Stimulated activated CD8-positive, alpha-beta memory T cell treated with anti-CD3 and anti-CD28 coated beads, Interleukin-12 subunit alpha, Interleukin-12 subunit beta, amount 100 ng/mL, for 1 hour (primary cell): ENCODE data around the gene KMT5B.
"Not testable (repeated sequence)": the region's sequence is repeated elsewhere in the genome, so short reads cannot be mapped to it uniquely, and the experiment has no call there.

Source experiments
- DNase-seq: peaks from one replicate; pipeline ENCODE4 v3.0.0-alpha.2; 2020; ENCODE audit warnings: low read depth

The KMT5B gene

GRCh38 chr11:68213135-68213515 lies at the start of gene KMT5B:
Gene KMT5B, minus strand, starts transcription at chr11:68213296. Its CDS starts 23,220 bp downstream, at chr11:68190076.
- DNase-seq = peak; percentile 27

GRCh38 chr11:68262544-68262827 lies 49.4 kb upstream of the KMT5B start:
- no peak for DNase-seq

- no peak for DNase-seq
Observed at GRCh38 chr11:68261749-68262543, 48.9 kb upstream of the KMT5B start.

GRCh38 chr11:68261006-68261405 lies 47.9 kb upstream of the KMT5B start:
- DNase-seq = no peak

GRCh38 chr11:68260484-68260883 lies 47.4 kb upstream of the KMT5B start:
- no peak for DNase-seq

GRCh38 chr11:68259122-68259959 lies 46.2 kb upstream of the KMT5B start:
- no peak for DNase-seq

- DNase-seq = no peak
Observed at GRCh38 chr11:68258363-68258765, 45.3 kb upstream of the KMT5B start.

GRCh38 chr11:68257477-68258362 lies 44.6 kb upstream of the KMT5B start:
- peak; percentile 92 for DNase-seq

GRCh38 chr11:68256331-68256741 lies 43.2 kb upstream of the KMT5B start:
- no peak for DNase-seq

- DNase-seq = no peak
Observed at GRCh38 chr11:68255526-68255925, 42.4 kb upstream of the KMT5B start.

- no peak for DNase-seq
Observed at GRCh38 chr11:68254421-68254820, 41.3 kb upstream of the KMT5B start.

GRCh38 chr11:68251765-68252164 lies 38.7 kb upstream of the KMT5B start:
- DNase-seq = no peak

- not testable (repeated sequence) for DNase-seq
Observed at GRCh38 chr11:68244912-68245311, 31.8 kb upstream of the KMT5B start.

GRCh38 chr11:68243847-68244246 lies 30.8 kb upstream of the KMT5B start:
- not testable (repeated sequence) for DNase-seq

- no peak for DNase-seq
Observed at GRCh38 chr11:68242616-68243015, 29.5 kb upstream of the KMT5B start.

GRCh38 chr11:68231621-68232020 lies 18.5 kb upstream of the KMT5B start:
- no peak for DNase-seq

- no peak for DNase-seq
Observed at GRCh38 chr11:68229601-68230000, 16.5 kb upstream of the KMT5B start.

GRCh38 chr11:68226421-68226820 lies 13.3 kb upstream of the KMT5B start:
- DNase-seq = no peak

GRCh38 chr11:68224606-68225005 lies 11.5 kb upstream of the KMT5B start:
- DNase-seq = no peak

GRCh38 chr11:68223275-68223674 lies 10.2 kb upstream of the KMT5B start:
- DNase-seq = no peak

- no peak for DNase-seq
Observed at GRCh38 chr11:68221406-68221805, 8.3 kb upstream of the KMT5B start.

- no peak for DNase-seq
Observed at GRCh38 chr11:68216171-68216938, 3.3 kb upstream of the KMT5B start.
